Endothelial cell of umbilical vein (primary cell): ENCODE measurements around the gene SPRED1. TPM values are rescaled to one million over a fixed set of nuclear protein-coding genes. Genes with fewer than 3 reads are reported as not detected.

Experiments
- BruUV-seq: library from RNA; stranded (reverse); fragments of 400-500 nt; replicated peaks from 2 replicates; lab custom pipeline; 2021; lab: Mats Ljungman, UMichigan
- CTCF ChIA-PET: fragments of 300-600, 350-600 bp; sonication (Branson Sonifier 250); formaldehyde crosslinking; loops from one replicate; lab custom pipeline; 2021; ENCODE audit warnings: antibody characterized with exemption, inconsistent platforms; lab: Charles Lee
- POLR2A ChIA-PET: fragments of 300-600, 350-600 bp; sonication (Branson Sonifier 250); formaldehyde crosslinking; loops from one replicate; lab custom pipeline; 2021; ENCODE audit warnings: antibody characterized with exemption, inconsistent platforms; lab: Charles Lee
- DNase-seq: peaks from one replicate; pipeline ENCODE4 v3.0.0-alpha.2; 2011; ENCODE audit warnings: low read depth, low spot score
- FAIRE-seq: peaks from 2 replicates; lab custom pipeline; 2011; peaks lifted over from hg19 to GRCh38; lab: Jason Lieb, UNC
- H2AFZ ChIP-seq: 2 replicates; pipeline ENCODE4 v1.6.0; 2012; ENCODE audit warnings: low read depth, low read length, control low read depth, inconsistent platforms
- H3K27ac ChIP-seq: 2 replicates; pipeline ENCODE4 v1.5.1; 2011; ENCODE audit warnings: low read depth, mild to moderate bottlenecking, control low read depth, low read length, moderate library complexity; ENCODE audit not compliant: insufficient read depth
- H3K27me3 ChIP-seq, 2 experiments: 2 replicates each; pipeline versions ENCODE4 v1.6.0 to v1.6.1; 2011; ENCODE audit warnings: low read length in 2 of 2, mixed read lengths in 1 of 2; ENCODE audit not compliant: control insufficient read depth in 2 of 2, insufficient read depth in 2 of 2
- H3K36me3 ChIP-seq, 2 experiments: 2 replicates in 1 of 2; 3 replicates in 1 of 2; pipeline ENCODE4 v1.5.1; 2011; ENCODE audit warnings: low read length in 2 of 2, mild to moderate bottlenecking in 1 of 2, moderate library complexity in 1 of 2; ENCODE audit not compliant: control insufficient read depth in 2 of 2, insufficient read depth in 2 of 2; ENCODE audit errors: extremely low read depth in 1 of 2
- H3K4me1 ChIP-seq: 3 replicates; pipeline ENCODE4 v1.5.1; 2011; ENCODE audit warnings: mild to moderate bottlenecking, low read length; ENCODE audit not compliant: control insufficient read depth, insufficient read depth; ENCODE audit errors: extremely low read depth
- H3K4me2 ChIP-seq: 2 replicates; pipeline ENCODE4 v1.6.1; 2011; ENCODE audit warnings: low read length, control low read depth, mixed read lengths; ENCODE audit not compliant: insufficient read depth
- H3K4me3 ChIP-seq, 3 experiments: fragments of 200-600 bp in 1 of 3; sonication (generic), shearing (Covaris generic) in 1 of 3; replicated peaks in 1 of 3; 2 replicates each; pipeline ENCODE4 v1.5.1; 2011 to 2016; ENCODE audit warnings: control low read depth in 3 of 3, low read length in 3 of 3, mild to moderate bottlenecking in 2 of 3, inconsistent platforms in 1 of 3, low read depth in 1 of 3, moderate library complexity in 1 of 3; ENCODE audit not compliant: insufficient read depth in 1 of 3
- H3K79me2 ChIP-seq: 2 replicates; pipeline ENCODE4 v1.6.0; 2012; ENCODE audit warnings: low read length, inconsistent platforms; ENCODE audit not compliant: control insufficient read depth, insufficient read depth
- H3K9ac ChIP-seq: replicated peaks from 2 replicates; pipeline ENCODE3; 2011; ENCODE audit warnings: low read length, control low read depth; ENCODE audit not compliant: insufficient read depth; ENCODE audit errors: extremely low read depth
- H3K9me1 ChIP-seq: replicated peaks from 3 replicates; pipeline ENCODE4 v1.6.0; 2011; ENCODE audit warnings: mild to moderate bottlenecking, low read length; ENCODE audit not compliant: control insufficient read depth, insufficient read depth; ENCODE audit errors: extremely low read depth
- H3K9me3 ChIP-seq: replicated peaks from 2 replicates; pipeline ENCODE4 v1.5.1; 2012; ENCODE audit warnings: low read length, inconsistent platforms; ENCODE audit not compliant: control insufficient read depth, insufficient read depth
- H4K20me1 ChIP-seq: replicated peaks from 2 replicates; pipeline ENCODE3; 2011; ENCODE audit warnings: mild to moderate bottlenecking, low read length; ENCODE audit not compliant: control insufficient read depth, insufficient read depth; ENCODE audit errors: extremely low read depth
- EZH2 ChIP-seq: IDR thresholded peaks from 2 replicates; pipeline ENCODE4 v1.6.1; 2012; ENCODE audit warnings: borderline replicate concordance, low read depth, mild to moderate bottlenecking, moderate library complexity, low read length, inconsistent platforms; ENCODE audit not compliant: severe bottlenecking
- FOS ChIP-seq: IDR thresholded peaks from 2 replicates; pipeline ENCODE4 v1.6.1; 2011; ENCODE audit warnings: mild to moderate bottlenecking, low read length, moderate library complexity, borderline replicate concordance; ENCODE audit not compliant: insufficient read depth
- GATA2 ChIP-seq: IDR thresholded peaks from 2 replicates; pipeline ENCODE4 v1.7.0; 2011; ENCODE audit warnings: low read depth, mild to moderate bottlenecking, moderate library complexity, mixed read lengths, low read length; ENCODE audit not compliant: insufficient read length, insufficient read depth
- JUN ChIP-seq: IDR thresholded peaks from 2 replicates; pipeline ENCODE4 v1.6.1; 2011; ENCODE audit warnings: borderline replicate concordance, low read depth; ENCODE audit not compliant: insufficient read length, insufficient read depth
- MAX ChIP-seq: IDR thresholded peaks from 2 replicates; pipeline ENCODE4 v1.6.1; 2011; ENCODE audit not compliant: insufficient read depth, insufficient read length
- MYC ChIP-seq: IDR thresholded peaks from one replicate; pipeline ENCODE4 v1.6.1; 2011; ENCODE audit warnings: mild to moderate bottlenecking, low read depth, low read length
- POLR2A ChIP-seq: IDR thresholded peaks from 2 replicates; pipeline ENCODE4 v1.6.1; 2012; ENCODE audit warnings: low read depth, mild to moderate bottlenecking, control low read depth, low read length
- POLR2AphosphoS5 ChIP-seq: IDR thresholded peaks from 2 replicates; pipeline ENCODE4 v1.6.1; 2012; ENCODE audit warnings: low read depth, mild to moderate bottlenecking, control low read depth, low read length, moderate library complexity; ENCODE audit not compliant: insufficient read depth
- dilution Hi-C: fragments of 300-500 bp; cut with MboI; formaldehyde crosslinking; loops from one replicate; pipeline ENCODE4 v1.15.0; 2019; ENCODE audit warnings: low sequenced_read_pairs; ENCODE audit not compliant: extremely low pct_ligation_motif_present
- intact Hi-C: fragments of 100-400 bp; cut with micrococcal nuclease; formaldehyde crosslinking; loops from one replicate; pipeline ENCODE4 v1.10.0; 2022
- polyA plus RNA-seq, 4 experiments: library from polyadenylated mRNA; depleted of rRNA in 3 of 4; stranded (reverse) in 3 of 4; unstranded in 1 of 4; fragments of >200 nt; gene quantifications; 2 replicates each; pipeline versions ENCODE4 v1.2.1 to v1.2.3, GENCODE V29; 2011 to 2012; ENCODE audit warnings: missing spikeins in 1 of 4
- total RNA-seq: library from RNA; stranded (reverse); gene quantifications from 2 replicates; pipeline ENCODE4 v1.2.3, GENCODE V29; 2021
- TF ChIP-seq, protein P1 (sequence below), 2 donors: IDR thresholded peaks; 1 replicate in 1 of 2; 2 replicates in 1 of 2; pipeline ENCODE4 v1.5.1; 2011; ENCODE audit warnings: low read length in 2 of 2, mild to moderate bottlenecking in 2 of 2, moderate library complexity in 2 of 2, control low read depth in 1 of 2, inconsistent platforms in 1 of 2, low read depth in 1 of 2; ENCODE audit not compliant: insufficient read depth in 1 of 2; ENCODE audit errors: extremely low read depth in 1 of 2

Gene SPRED1
- total and polyA plus RNA-seq, 2 donors (not counting 3 experiments of a cell fraction or from before 2014, with no cell fraction given) = 1.3 to 10.7 TPM

- no peak overlapping the region for H3K4me2 ChIP-seq
- no peaks in the 10 kb centered on the region for H3K9me3 ChIP-seq
- peaks cover 4% of the 10 kb centered on the region for H4K20me1 ChIP-seq
- H3K9ac ChIP-seq = no peak overlapping the region
- BruUV-seq = no TSS peak
- H3K4me1 ChIP-seq = no peaks in the 10 kb centered on the region
- no peak for FAIRE-seq
- no peak overlapping the region for H3K4me3 ChIP-seq
- intact Hi-C loops (no loop called here), dilution Hi-C loops (no loop called here)
- H3K27me3 ChIP-seq = no peaks in the 10 kb centered on the region
- ChIA-PET POLR2A (no interaction called here), CTCF (interaction anchor here (0.8 to 1.4 kb wide), 3 partner anchors 31 to 303 kb away, joined by 3 to 5 read pairs (median 3); no protein-coding TSS in a partner anchor)
- no peak overlapping the region for H3K27ac ChIP-seq
- H3K9me1 ChIP-seq = peaks cover 2% of the 10 kb centered on the region
- DNase-seq = no peak
- H3K36me3 ChIP-seq = no peaks in the 10 kb centered on the region
- H2AFZ ChIP-seq = no peak overlapping the region
- peaks cover 79% of the 10 kb centered on the region for H3K79me2 ChIP-seq
- TF ChIP-seq, protein P1, sequence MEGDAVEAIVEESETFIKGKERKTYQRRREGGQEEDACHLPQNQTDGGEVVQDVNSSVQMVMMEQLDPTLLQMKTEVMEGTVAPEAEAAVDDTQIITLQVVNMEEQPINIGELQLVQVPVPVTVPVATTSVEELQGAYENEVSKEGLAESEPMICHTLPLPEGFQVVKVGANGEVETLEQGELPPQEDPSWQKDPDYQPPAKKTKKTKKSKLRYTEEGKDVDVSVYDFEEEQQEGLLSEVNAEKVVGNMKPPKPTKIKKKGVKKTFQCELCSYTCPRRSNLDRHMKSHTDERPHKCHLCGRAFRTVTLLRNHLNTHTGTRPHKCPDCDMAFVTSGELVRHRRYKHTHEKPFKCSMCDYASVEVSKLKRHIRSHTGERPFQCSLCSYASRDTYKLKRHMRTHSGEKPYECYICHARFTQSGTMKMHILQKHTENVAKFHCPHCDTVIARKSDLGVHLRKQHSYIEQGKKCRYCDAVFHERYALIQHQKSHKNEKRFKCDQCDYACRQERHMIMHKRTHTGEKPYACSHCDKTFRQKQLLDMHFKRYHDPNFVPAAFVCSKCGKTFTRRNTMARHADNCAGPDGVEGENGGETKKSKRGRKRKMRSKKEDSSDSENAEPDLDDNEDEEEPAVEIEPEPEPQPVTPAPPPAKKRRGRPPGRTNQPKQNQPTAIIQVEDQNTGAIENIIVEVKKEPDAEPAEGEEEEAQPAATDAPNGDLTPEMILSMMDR (IDR thresholded peaks at IDR 0.05; ENCODE audit: extremely low read depth in 1 of 2, insufficient read depth in 1 of 2, low read depth in 1 of 2, low read length in 2 of 2) = no peak
- TF ChIP-seq EZH2 (no peak), POLR2A (no peak), MYC (no peak), JUN (no peak), POLR2AphosphoS5 (no peak), FOS (no peak), MAX (no peak), GATA2 (no peak)
These were observed 46.6 kb downstream of the SPRED1 start for GRCh38 chr15:38299216-38299615.
